OCI-LY3 (cell line): ENCODE data around the gene KRTAP4-3.
"Not testable (repeated sequence)": the region's sequence is repeated elsewhere in the genome, so short reads cannot be mapped to it uniquely, and the experiment has no call there.

Experiments
- H2AFZ ChIP-seq: fragments of 200-600, 300-600 bp; shearing (Covaris generic); 2 replicates; pipeline ENCODE4 v1.6.0; 2014; ENCODE audit warnings: antibody characterized with exemption, low read depth, low read length
- H3K27ac ChIP-seq: fragments of 200-600, 300-600 bp; sonication (generic); 2 replicates; pipeline ENCODE4 v1.5.1; 2014; ENCODE audit warnings: mild to moderate bottlenecking, low read length, moderate library complexity, mixed read lengths
- H3K27me3 ChIP-seq: fragments of 200-600, 300-600 bp; sonication (generic); 2 replicates; pipeline ENCODE4 v1.6.1; 2014; ENCODE audit warnings: low read depth, low read length, mixed read lengths
- H3K36me3 ChIP-seq: fragments of 200-600, 300-600 bp; sonication (generic); replicated peaks from 2 replicates; pipeline ENCODE3; 2014; ENCODE audit warnings: low read depth, low read length, mixed read lengths
- H3K4me1 ChIP-seq: fragments of 300-600, 200-600 bp; sonication (generic); 2 replicates; pipeline ENCODE4 v1.6.1; 2014; ENCODE audit warnings: low read length, mixed read lengths
- H3K4me2 ChIP-seq: fragments of 200-600, 300-600 bp; sonication (generic); 2 replicates; pipeline ENCODE4 v1.6.1; 2014; ENCODE audit warnings: low read length, mixed read lengths
- H3K4me3 ChIP-seq: fragments of 300-600, 200-600 bp; sonication (generic); 2 replicates; pipeline ENCODE4 v1.5.1; 2014; ENCODE audit warnings: antibody characterized with exemption, mild to moderate bottlenecking, low read length, moderate library complexity
- H3K79me2 ChIP-seq: fragments of 300-600, 200-600 bp; shearing (Covaris generic); 2 replicates; pipeline ENCODE4 v1.6.1; 2014; ENCODE audit warnings: mild to moderate bottlenecking, low read length, mixed read lengths
- H3K9ac ChIP-seq: fragments of 300-600, 200-600 bp; shearing (Covaris generic); 2 replicates; pipeline ENCODE4 v1.6.0; 2014; ENCODE audit warnings: mild to moderate bottlenecking, low read length, moderate library complexity
- H3K9me3 ChIP-seq: fragments of 200-600, 300-600 bp; shearing (Covaris generic); 2 replicates; pipeline ENCODE4 v1.6.1; 2014; ENCODE audit warnings: low read length, mixed read lengths; ENCODE audit not compliant: insufficient read depth
- H4K20me1 ChIP-seq: fragments of 200-600, 300-600 bp; sonication (generic); 2 replicates; pipeline ENCODE4 v1.6.1; 2016; ENCODE audit warnings: low read length, mixed read lengths; ENCODE audit not compliant: insufficient read depth
- EZH2phosphoT487 ChIP-seq: fragments of 200-600 bp; shearing (Covaris generic); IDR thresholded peaks from 2 replicates; pipeline ENCODE4 v1.6.1; 2018; ENCODE audit warnings: antibody characterized with exemption, mixed run types, low read depth
- TF ChIP-seq, protein P1 (sequence below): fragments of 200-600, 300-600 bp; sonication (generic); IDR thresholded peaks from 2 replicates; pipeline ENCODE4 v1.5.1; 2014; ENCODE audit warnings: antibody characterized with exemption, low read length, low read depth

Gene KRTAP4-3

DNA sequence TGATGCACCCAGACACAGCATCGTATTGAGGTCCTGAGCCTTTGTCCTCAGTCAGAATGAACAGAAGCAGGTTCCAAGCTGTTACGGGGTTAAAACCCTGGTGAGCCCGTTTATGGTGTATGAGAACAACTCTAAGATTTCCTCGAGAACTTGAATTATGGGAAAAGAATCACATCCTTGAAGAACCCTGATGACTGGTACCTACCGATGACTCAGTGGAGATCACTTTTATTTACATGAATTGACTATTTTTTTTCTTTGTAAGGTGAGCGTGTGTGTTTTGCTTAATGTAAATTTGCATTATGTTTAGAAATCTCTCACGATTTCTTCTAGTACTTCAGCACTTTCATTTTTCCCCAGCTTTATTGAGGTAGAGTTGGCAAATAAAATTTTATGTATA is 4.2 kb downstream of the KRTAP4-3 start:
- Histone ChIP-seq H3K4me2 (no peak overlapping the region), H3K36me3 (no peaks in the 10 kb centered on the region), H2AFZ (no peak overlapping the region), H3K79me2 (no peaks in the 10 kb centered on the region), H3K27ac (no peak overlapping the region), H3K9me3 (no peaks in the 10 kb centered on the region), H3K4me1 (no peaks in the 10 kb centered on the region), H3K27me3 (peaks cover 30% of the 10 kb centered on the region), H3K9ac (no peak overlapping the region), H3K4me3 (no peak overlapping the region), H4K20me1 (no peaks in the 10 kb centered on the region)
- no peak for TF ChIP-seq EZH2phosphoT487
- TF ChIP-seq, protein P1, sequence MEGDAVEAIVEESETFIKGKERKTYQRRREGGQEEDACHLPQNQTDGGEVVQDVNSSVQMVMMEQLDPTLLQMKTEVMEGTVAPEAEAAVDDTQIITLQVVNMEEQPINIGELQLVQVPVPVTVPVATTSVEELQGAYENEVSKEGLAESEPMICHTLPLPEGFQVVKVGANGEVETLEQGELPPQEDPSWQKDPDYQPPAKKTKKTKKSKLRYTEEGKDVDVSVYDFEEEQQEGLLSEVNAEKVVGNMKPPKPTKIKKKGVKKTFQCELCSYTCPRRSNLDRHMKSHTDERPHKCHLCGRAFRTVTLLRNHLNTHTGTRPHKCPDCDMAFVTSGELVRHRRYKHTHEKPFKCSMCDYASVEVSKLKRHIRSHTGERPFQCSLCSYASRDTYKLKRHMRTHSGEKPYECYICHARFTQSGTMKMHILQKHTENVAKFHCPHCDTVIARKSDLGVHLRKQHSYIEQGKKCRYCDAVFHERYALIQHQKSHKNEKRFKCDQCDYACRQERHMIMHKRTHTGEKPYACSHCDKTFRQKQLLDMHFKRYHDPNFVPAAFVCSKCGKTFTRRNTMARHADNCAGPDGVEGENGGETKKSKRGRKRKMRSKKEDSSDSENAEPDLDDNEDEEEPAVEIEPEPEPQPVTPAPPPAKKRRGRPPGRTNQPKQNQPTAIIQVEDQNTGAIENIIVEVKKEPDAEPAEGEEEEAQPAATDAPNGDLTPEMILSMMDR: no peak

DNA sequence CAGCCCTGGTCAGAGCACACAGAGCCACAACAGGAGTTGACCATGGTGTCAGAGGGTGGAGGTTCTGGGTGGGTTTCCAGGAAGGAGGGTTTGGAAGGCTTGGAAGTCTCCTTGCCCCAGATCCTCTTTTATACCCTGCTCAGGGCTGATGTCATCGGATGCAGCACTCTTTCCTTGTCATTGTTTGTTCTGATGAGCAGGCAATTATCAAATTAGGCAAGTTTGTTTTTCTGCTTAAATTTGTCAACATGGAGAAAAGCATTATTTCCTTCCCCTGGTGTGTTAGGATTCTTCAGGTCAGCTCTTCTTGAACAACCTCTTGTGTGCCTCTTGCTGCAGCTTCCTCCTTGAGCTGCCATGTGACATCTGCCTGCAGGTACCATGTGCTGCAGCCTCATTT is 7.4 kb downstream of the KRTAP4-3 start, which contains the start of gene KRTAP4-4:
Gene KRTAP4-4, minus strand, starts transcription at position 101 of the 400 bp plus-strand sequence. Its CDS starts 57 bp downstream, at position 44.
- no peaks in the 10 kb centered on the region for H3K9me3 ChIP-seq
- no peak for TF ChIP-seq EZH2phosphoT487
- TF ChIP-seq, protein P1: no peak

DNA sequence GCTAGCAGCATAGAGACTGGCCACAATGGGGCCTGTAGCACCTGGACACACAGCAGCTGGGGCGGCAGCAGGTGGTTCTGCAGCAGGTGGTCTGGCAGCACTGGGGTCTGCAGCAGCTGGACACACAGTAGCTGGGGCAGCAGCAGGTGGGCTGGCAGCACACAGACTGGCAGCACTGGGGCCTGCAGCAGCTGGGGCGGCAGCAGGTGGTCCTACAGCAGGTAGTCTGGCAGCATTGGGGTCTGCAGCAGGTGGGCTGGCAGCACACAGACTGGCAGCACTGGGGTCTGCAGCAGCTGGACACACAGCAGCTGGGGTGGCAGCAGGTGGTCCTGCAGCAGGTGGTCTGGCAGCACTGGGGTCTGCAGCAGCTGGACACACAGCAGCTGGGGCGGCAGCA is 7.8 kb downstream of the KRTAP4-3 start:
- H3K27ac ChIP-seq, H3K36me3 ChIP-seq, H3K9me3 ChIP-seq, H3K4me1 ChIP-seq, H2AFZ ChIP-seq, H3K79me2 ChIP-seq, H4K20me1 ChIP-seq, H3K4me2 ChIP-seq, H3K4me3 ChIP-seq, H3K9ac ChIP-seq: not testable (repeated sequence)
- H3K27me3 ChIP-seq: peaks cover 37% of the 10 kb centered on the region

More for the DNA sequence above, 7.4 kb downstream of the KRTAP4-3 start, which contains the start of gene KRTAP4-4:
- Histone ChIP-seq H3K27ac (no peak within 1 kb of the TSS), H4K20me1 (no peaks in the 10 kb centered on the region), H3K36me3 (no peaks in the 10 kb centered on the region), H3K4me3 (no peak within 1 kb of the TSS), H3K4me1 (no peaks in the 10 kb centered on the region), H3K27me3 (peaks cover 37% of the 10 kb centered on the region), H3K9ac (no peak within 1 kb of the TSS), H3K4me2 (no peak within 1 kb of the TSS), H2AFZ (no peak within 1 kb of the TSS), H3K79me2 (no peaks in the 10 kb centered on the region)

GRCh38 chr17:41153856-41154255 is 14.2 kb downstream of the KRTAP4-3 start:
- H3K27me3 ChIP-seq: peaks cover 27% of the 10 kb centered on the region
- H2AFZ ChIP-seq: no peak overlapping the region
- H3K27ac ChIP-seq: no peak overlapping the region
- H3K36me3 ChIP-seq: no peaks in the 10 kb centered on the region
- H3K9me3 ChIP-seq: no peaks in the 10 kb centered on the region
- H3K4me2 ChIP-seq: no peak overlapping the region
- H3K4me3 ChIP-seq: no peak overlapping the region
- no peaks in the 10 kb centered on the region for H4K20me1 ChIP-seq
- no peaks in the 10 kb centered on the region for H3K4me1 ChIP-seq
- H3K79me2 ChIP-seq: no peaks in the 10 kb centered on the region
- TF ChIP-seq, protein P1: no peak
- TF ChIP-seq EZH2phosphoT487: no peak
- H3K9ac ChIP-seq: no peak overlapping the region

- Histone ChIP-seq H4K20me1 (no peaks in the 10 kb centered on the region), H3K4me1 (no peaks in the 10 kb centered on the region), H3K79me2 (no peaks in the 10 kb centered on the region), H3K27ac (no peak overlapping the region), H3K36me3 (no peaks in the 10 kb centered on the region), H3K9me3 (no peaks in the 10 kb centered on the region), H2AFZ (no peak overlapping the region), H3K27me3 (peaks cover 18% of the 10 kb centered on the region; the same call in 1 of the 2 replicates), H3K9ac (no peak overlapping the region), H3K4me3 (no peak overlapping the region), H3K4me2 (no peak overlapping the region)
- no peak for TF ChIP-seq EZH2phosphoT487
- TF ChIP-seq, protein P1: no peak
These were observed 16.5 kb downstream of the KRTAP4-3 start for GRCh38 chr17:41151525-41151924.
